ENCODE measurements around the gene CHCHD4.

GRCh38 chr3:14159426-14159825 is 34.8 kb upstream of the CHCHD4 start:
- TF ChIP-seq CTCF (IDR thresholded peaks at IDR 0.05) (no peak), POLR2A (IDR thresholded peaks at IDR 0.05) (no peak)

Data from right lobe of liver (tissue), 4 donors.